ENCODE results near the gene VEPH1. TPM values are rescaled to one million over a fixed set of nuclear protein-coding genes. Genes with fewer than 3 reads are reported as not detected.

Gene VEPH1
- total RNA-seq, 1 experiment from 2014 or later: 7.7 TPM

DNA sequence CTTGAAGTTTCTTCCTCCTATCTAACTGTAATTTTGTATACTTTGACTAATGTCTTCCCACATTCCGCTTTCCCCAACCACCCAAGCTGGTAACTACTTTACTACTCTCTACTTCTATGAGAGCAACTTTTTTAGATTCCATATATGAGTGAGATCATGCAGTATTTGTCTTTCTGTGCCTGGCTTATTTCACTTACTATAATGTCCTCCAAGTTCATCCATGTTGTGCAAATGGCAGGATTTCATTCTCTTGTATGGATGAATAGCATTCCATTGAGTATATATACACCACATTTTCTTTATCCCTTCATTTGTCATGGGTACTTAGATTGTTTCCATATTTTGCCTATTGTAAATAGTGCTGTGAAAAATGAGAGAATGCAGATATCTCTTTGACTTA is 264.8 kb downstream of the VEPH1 start:
- Histone ChIP-seq H2AK5ac (ENCODE audit: insufficient read length, low read length) (no peak overlapping the region), H3K18ac (ENCODE audit: insufficient read length, low read depth, low read length) (no peak overlapping the region), H3K27me3 (ENCODE audit: insufficient read depth, low read length) (no peaks in the 10 kb centered on the region), H4K20me1 (ENCODE audit: control insufficient read depth, insufficient read depth, insufficient read length) (no peaks in the 10 kb centered on the region), H2BK15ac (ENCODE audit: low read depth, low read length) (no peak overlapping the region), H2BK20ac (ENCODE audit: low read depth, low read length, poor library complexity, severe bottlenecking) (no peak overlapping the region), H4K5ac (ENCODE audit: insufficient read length, low read depth, low read length) (no peak overlapping the region), H3K9ac (ENCODE audit: extremely low read depth, insufficient read length, low read length) (no peak overlapping the region), H3K56ac (ENCODE audit: insufficient read length, low read depth, low read length) (no peak overlapping the region), H2BK12ac (ENCODE audit: insufficient read length, low read depth, low read length) (no peak overlapping the region), H3K14ac (ENCODE audit: insufficient read depth, low read length) (no peak overlapping the region), H3K23ac (ENCODE audit: insufficient read length, low read depth, low read length) (no peak overlapping the region), H3K27ac (ENCODE audit: insufficient read length, low read depth, low read length) (no peak overlapping the region), H3K9me3 (ENCODE audit: control insufficient read depth, low read depth, low read length) (no peaks in the 10 kb centered on the region), H3K4me2 (ENCODE audit: insufficient read depth, insufficient read length, low read length) (no peak overlapping the region), H3K79me1 (ENCODE audit: insufficient read depth, low read depth, low read length, poor library complexity, severe bottlenecking) (no peaks in the 10 kb centered on the region), H2BK5ac (ENCODE audit: insufficient read length, low read length) (no peak overlapping the region), H3K4ac (ENCODE audit: low read depth, low read length) (no peak overlapping the region), H3K79me2 (ENCODE audit: insufficient read depth, low read length) (no peaks in the 10 kb centered on the region), H3T11ph (ENCODE audit: low read length) (no peak overlapping the region), H4K91ac (ENCODE audit: insufficient read length, low read depth, low read length) (no peak overlapping the region), H2AFZ (ENCODE audit: low read length) (no peak overlapping the region), H3K4me1 (ENCODE audit: insufficient read depth, low read length) (no peaks in the 10 kb centered on the region), H4K8ac (replicated peaks; ENCODE audit: insufficient read length, low read depth, low read length) (no peak overlapping the region), H3K23me2 (ENCODE audit: insufficient read length, low read depth, low read length, poor library complexity, severe bottlenecking) (no peaks in the 10 kb centered on the region), H2BK120ac (ENCODE audit: low read depth, low read length, poor library complexity, severe bottlenecking) (no peak overlapping the region)
- Mint-ChIP-seq H3K4me3 (no peak overlapping the region), H3K27ac (no peak overlapping the region), H3K4me1 (peaks cover 0 to 6% of the 10 kb centered on the region in 2 experiments; a peak in 2 of 4 replicates), H3K27me3 (ENCODE audit: low read depth) (no peaks in the 10 kb centered on the region), H3K36me3 (ENCODE audit: insufficient read depth in 1 of 3, low read depth in 3 of 3) (no peaks in the 10 kb centered on the region), H3K9me3 (no peaks in the 10 kb centered on the region)
- no CpG with 5 or more reads among the region's 1 CpG for WGBS (ENCODE audit: extremely low coverage, insufficient read length, low lambda C conversion rate)
- no peak for TF ChIP-seq CTCF (conservative IDR thresholded peaks at IDR 0.05)
- no peak for DNase-seq
